GM12878 (cell line): Measurements from ENCODE around the gene AGAP2.

Experiments
- CREB1 ChIP-seq: IDR thresholded peaks from 2 replicates; pipeline ENCODE4 v1.6.1; 2012; ENCODE audit warnings: low read depth, mild to moderate bottlenecking, inconsistent platforms
- HDGF ChIP-seq: fragments of 450-650 bp; IDR thresholded peaks from 2 replicates; pipeline ENCODE4 v1.6.1; 2016; ENCODE audit warnings: antibody characterized with exemption

- TF ChIP-seq HDGF, result no peak
- TF ChIP-seq CREB1, result peak; percentile 99
These were observed 5.7 kb upstream of the AGAP2 start for GRCh38 chr12:57744194-57744776.
